Measurements from ENCODE around the gene NDUFS3.

- TF ChIP-seq POLR2AphosphoS5 (IDR thresholded peaks at IDR 0.05) (no peak), CTCF (IDR thresholded peaks at IDR 0.05) (no peak)
Observed at GRCh38 chr11:47552056-47552565, 26.8 kb upstream of the NDUFS3 start.
